B cell (primary cell): Measurements from ENCODE around the gene DGCR6L. TPM values are rescaled to one million over a fixed set of nuclear protein-coding genes. Genes with fewer than 3 reads are reported as not detected.
A peak's percentile ranks its signal among the peaks of the same experiment; 100 is the strongest.

Experiments used
- ATAC-seq: fragments of 200-7000 bp; cut with Tn5 transposase; one replicate; pipeline ENCODE4 v1.10.0; 2021; ENCODE audit warnings: low read depth, mild to moderate bottlenecking, moderate number of reproducible peaks, moderate library complexity
- CTCF ChIA-PET: fragments of 350-600 bp; sonication (Branson Sonifier 250); formaldehyde crosslinking; loops from one replicate; lab custom pipeline; 2021; ENCODE audit warnings: antibody characterized with exemption, inconsistent platforms; lab: Charles Lee
- POLR2A ChIA-PET: fragments of 350-600 bp; sonication (Branson Sonifier 250); formaldehyde crosslinking; loops from one replicate; lab custom pipeline; 2021; ENCODE audit warnings: antibody characterized with exemption; lab: Charles Lee
- DNase-seq: peaks from one replicate; pipeline ENCODE4 v3.0.0; 2013
- H2AFZ ChIP-seq: 2 replicates; pipeline ENCODE4 v1.6.1; 2012; ENCODE audit warnings: mild to moderate bottlenecking, low read depth, low read length; ENCODE audit not compliant: insufficient read depth, poor library complexity, severe bottlenecking
- H3K27ac ChIP-seq, 2 donors: 1 replicate in 1 of 2; 2 replicates in 1 of 2; pipeline ENCODE4 v1.5.1; 2012 to 2013; ENCODE audit warnings: low read length in 2 of 2, mild to moderate bottlenecking in 2 of 2, moderate library complexity in 1 of 2
- H3K27me3 ChIP-seq, 4 experiments: fragments of 200-600 bp in 1 of 4; sonication (generic) in 1 of 4; replicated peaks in 1 of 4; 1 replicate in 2 of 4; 2 replicates in 2 of 4; pipeline versions ENCODE4 v1.6.1 to v1.7.0; 2013 to 2016; ENCODE audit warnings: low read length in 3 of 4, mild to moderate bottlenecking in 2 of 4, mixed read lengths in 1 of 4, moderate library complexity in 1 of 4; ENCODE audit not compliant: insufficient read depth in 4 of 4, control insufficient read depth in 3 of 4; ENCODE audit errors: control extremely low read depth in 1 of 4
- H3K36me3 ChIP-seq, 2 experiments: replicated peaks in 1 of 2; 1 replicate in 1 of 2; 2 replicates in 1 of 2; pipeline versions ENCODE4 v1.6.1 to v1.7.1; 2013; ENCODE audit warnings: low read length in 1 of 2; ENCODE audit not compliant: insufficient read depth in 2 of 2, control insufficient read depth in 1 of 2; ENCODE audit errors: control extremely low read depth in 1 of 2, extremely low read depth in 1 of 2
- H3K4me1 ChIP-seq, 2 donors: fragments of 200-600 bp in 1 of 2; sonication (generic) in 1 of 2; 1 replicate in 1 of 2; 2 replicates in 1 of 2; pipeline versions ENCODE4 v1.5.1 to v1.6.1; 2013 to 2017; ENCODE audit warnings: low read length in 2 of 2; ENCODE audit not compliant: control insufficient read depth in 2 of 2, insufficient read depth in 2 of 2
- H3K4me2 ChIP-seq: replicated peaks from 2 replicates; pipeline ENCODE3; 2012; ENCODE audit warnings: mild to moderate bottlenecking, low read depth, low read length; ENCODE audit not compliant: poor library complexity, severe bottlenecking
- H3K4me3 ChIP-seq, 5 experiments: fragments of 200-600 bp in 1 of 5; sonication (generic) in 1 of 5; 1 replicate in 3 of 5; 2 replicates in 2 of 5; pipeline versions ENCODE4 v1.5.1 to v1.7.0; 2011 to 2016; ENCODE audit warnings: low read length in 4 of 5, mild to moderate bottlenecking in 4 of 5, low read depth in 2 of 5, control low read depth in 1 of 5, moderate library complexity in 1 of 5; ENCODE audit not compliant: insufficient read depth in 1 of 5; ENCODE audit errors: control extremely low read depth in 1 of 5, extremely low read depth in 1 of 5
- H3K79me2 ChIP-seq: fragments of 200-600 bp; sonication (generic); one replicate; pipeline ENCODE4 v1.6.0; 2016; ENCODE audit warnings: low read length; ENCODE audit not compliant: control insufficient read depth, insufficient read depth
- H3K9ac ChIP-seq: fragments of 200-600 bp; sonication (generic); 2 replicates; pipeline ENCODE4 v1.6.1; 2017; ENCODE audit warnings: mild to moderate bottlenecking, low read length, moderate library complexity
- H3K9me3 ChIP-seq, 3 donors: one replicate each; pipeline versions ENCODE4 v1.6.1 to v1.7.1; 2013; ENCODE audit warnings: low read length in 2 of 3; ENCODE audit not compliant: control insufficient read depth in 2 of 3, insufficient read depth in 1 of 3; ENCODE audit errors: control extremely low read depth in 1 of 3
- H4K20me1 ChIP-seq: 2 replicates; pipeline ENCODE4 v1.6.0; 2012; ENCODE audit warnings: mild to moderate bottlenecking, low read length; ENCODE audit not compliant: insufficient read depth, control insufficient read depth, poor library complexity, severe bottlenecking
- H3K27ac Mint-ChIP-seq: one replicate; pipeline ENCODE4 v1.8.0; 2021; ENCODE audit warnings: mixed read lengths
- H3K27me3 Mint-ChIP-seq: one replicate; pipeline ENCODE4 v1.8.0; 2021; ENCODE audit warnings: mixed read lengths
- H3K4me1 Mint-ChIP-seq: one replicate; pipeline ENCODE4 v1.8.0; 2021; ENCODE audit warnings: mixed read lengths
- H3K4me3 Mint-ChIP-seq: one replicate; pipeline ENCODE4 v1.8.0; 2021; ENCODE audit warnings: mixed read lengths
- H3K9me3 Mint-ChIP-seq: one replicate; pipeline ENCODE4 v1.8.0; 2022; ENCODE audit warnings: mixed read lengths; ENCODE audit not compliant: insufficient read depth
- EZH2 ChIP-seq: IDR thresholded peaks from 2 replicates; pipeline ENCODE4 v1.6.1; 2012; ENCODE audit warnings: borderline replicate concordance, low read depth, mild to moderate bottlenecking, moderate library complexity, low read length; ENCODE audit not compliant: insufficient read depth, poor library complexity, severe bottlenecking
- WGBS: methylation state at CpG from one replicate; pipeline ENCODE4 v1.1.5; 2013; ENCODE audit warnings: missing lambda C conversion rate; ENCODE audit not compliant: insufficient coverage; 5-methylcytosine and 5-hydroxymethylcytosine counted together
- intact Hi-C: fragments of 100-400 bp; cut with micrococcal nuclease; formaldehyde crosslinking; loops from one replicate; pipeline ENCODE4 v1.10.0; 2022
- polyA plus RNA-seq: library from polyadenylated mRNA; depleted of rRNA; stranded (reverse); fragments of >200 nt; gene quantifications from 2 replicates; pipeline ENCODE4 v1.2.3, GENCODE V29; 2012
- total RNA-seq, 2 donors: library from RNA; stranded (reverse); fragments of 120-200 nt in 1 of 2; gene quantifications; 1 replicate in 1 of 2; 2 replicates in 1 of 2; pipeline versions ENCODE4 v1.2.3 to v1.2.4, GENCODE V29; 2013 to 2022
- TF ChIP-seq, protein P1 (sequence below): fragments of 200-600 bp; IDR thresholded peaks from one replicate; pipeline ENCODE4 v1.8.0; 2022; ENCODE audit warnings: antibody characterized with exemption, mild to moderate bottlenecking

The DGCR6L gene
- total and polyA plus RNA-seq, 2 donors (not counting 1 experiment from before 2014, with no cell fraction given): 21.2 to 33.4 TPM

DNA sequence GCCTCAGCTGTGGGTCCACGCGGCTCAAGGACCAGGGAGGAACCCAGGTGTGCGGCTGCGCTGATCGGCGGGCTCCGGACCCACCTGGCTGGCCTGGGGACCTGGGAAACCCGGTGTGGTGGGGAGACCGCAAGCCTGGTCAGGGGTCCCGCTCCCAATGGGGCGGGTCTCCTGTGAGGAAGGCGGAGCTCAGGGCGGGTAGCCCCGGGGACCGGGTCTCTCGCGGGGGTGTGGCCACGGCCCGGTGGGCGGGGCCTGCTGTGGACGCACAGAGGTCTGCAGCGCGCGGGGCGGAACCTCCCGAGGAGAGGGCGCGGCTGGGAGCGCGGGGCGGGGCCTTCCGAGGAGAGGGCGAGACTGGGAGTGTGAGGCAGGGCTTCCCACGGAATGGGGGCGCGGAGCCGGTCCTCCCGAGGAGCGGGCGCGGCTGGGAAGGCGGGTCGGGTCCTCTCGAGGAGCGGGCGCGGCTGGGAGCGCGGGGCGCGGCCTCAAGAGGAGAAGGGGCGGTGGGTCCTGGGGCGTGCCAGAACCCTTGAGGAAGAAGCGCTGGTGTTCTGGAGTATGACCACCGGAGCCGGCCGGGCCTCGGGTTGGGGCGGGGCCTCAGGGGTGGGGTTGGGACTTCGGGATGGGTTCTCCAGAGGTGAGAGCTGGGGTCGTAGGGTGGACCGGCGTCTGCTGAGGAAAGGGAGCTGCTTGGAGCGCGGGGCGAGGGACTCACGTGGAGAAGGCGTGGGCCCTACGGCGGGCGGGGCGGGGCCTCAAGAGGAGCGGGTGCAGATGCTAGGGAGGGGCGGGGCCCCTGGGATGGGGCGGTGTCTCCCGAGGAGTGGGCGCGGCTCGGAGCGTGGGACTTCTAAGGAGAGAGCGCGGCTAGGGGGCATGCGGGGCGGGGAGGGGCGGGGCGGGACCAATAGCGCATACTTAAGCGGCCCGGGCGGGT lies 20.8 kb downstream of the DGCR6L start:
- ATAC-seq (peak; percentile 90), DNase-seq (peak; percentile 89)
- Histone ChIP-seq H3K4me2 (peak overlapping the region; percentile 99), H2AFZ (peak overlapping the region; percentile 99), H3K9me3 (peaks cover 0 to 7% (median 0%) of the 10 kb centered on the region in 3 donors), H3K36me3 (no peaks in the 10 kb centered on the region), H4K20me1 (no peaks in the 10 kb centered on the region), H3K27ac (no peak overlapping the region), H3K79me2 (no peaks in the 10 kb centered on the region), H3K4me1 (peaks cover 4 to 10% of the 10 kb centered on the region in 2 donors), H3K9ac (peak overlapping the region; percentile 71), H3K27me3 (peaks cover 0 to 7% (median 0%) of the 10 kb centered on the region in 4 experiments), H3K4me3 (peak overlapping the region in 4 of 5 experiments; percentile 28 to 75 (median 58))
- H3K9me3 Mint-ChIP-seq: no peaks in the 10 kb centered on the region
- no peak for TF ChIP-seq EZH2
- TF ChIP-seq, protein P1, sequence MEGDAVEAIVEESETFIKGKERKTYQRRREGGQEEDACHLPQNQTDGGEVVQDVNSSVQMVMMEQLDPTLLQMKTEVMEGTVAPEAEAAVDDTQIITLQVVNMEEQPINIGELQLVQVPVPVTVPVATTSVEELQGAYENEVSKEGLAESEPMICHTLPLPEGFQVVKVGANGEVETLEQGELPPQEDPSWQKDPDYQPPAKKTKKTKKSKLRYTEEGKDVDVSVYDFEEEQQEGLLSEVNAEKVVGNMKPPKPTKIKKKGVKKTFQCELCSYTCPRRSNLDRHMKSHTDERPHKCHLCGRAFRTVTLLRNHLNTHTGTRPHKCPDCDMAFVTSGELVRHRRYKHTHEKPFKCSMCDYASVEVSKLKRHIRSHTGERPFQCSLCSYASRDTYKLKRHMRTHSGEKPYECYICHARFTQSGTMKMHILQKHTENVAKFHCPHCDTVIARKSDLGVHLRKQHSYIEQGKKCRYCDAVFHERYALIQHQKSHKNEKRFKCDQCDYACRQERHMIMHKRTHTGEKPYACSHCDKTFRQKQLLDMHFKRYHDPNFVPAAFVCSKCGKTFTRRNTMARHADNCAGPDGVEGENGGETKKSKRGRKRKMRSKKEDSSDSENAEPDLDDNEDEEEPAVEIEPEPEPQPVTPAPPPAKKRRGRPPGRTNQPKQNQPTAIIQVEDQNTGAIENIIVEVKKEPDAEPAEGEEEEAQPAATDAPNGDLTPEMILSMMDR: no peak
- H3K4me3 Mint-ChIP-seq: peak overlapping the region; percentile 90
- intact Hi-C loops: loop anchor here (1.0 to 2.0 kb wide), 6 partner anchors 21 to 1120 kb away; partner anchors contain the start of genes DGCR6L, DGCR8, SLC25A1 and TRMT2A
- ChIA-PET CTCF (no interaction called here), POLR2A (interaction anchor here (2.0 kb wide), 1 partner anchor 21 kb away, joined by 4 read pairs; the partner anchor contains the start of gene DGCR6L)
- H3K27ac Mint-ChIP-seq: peak overlapping the region; percentile 70
- H3K4me1 Mint-ChIP-seq: peaks cover 8% of the 10 kb centered on the region
- 4% methylated on average over 82 of the region's 90 CpGs for WGBS
- H3K27me3 Mint-ChIP-seq: peaks cover 8% of the 10 kb centered on the region
